Frontal cortex (tissue), 4 donors: ENCODE data around the gene POLR1A. TPM values are rescaled to one million over a fixed set of nuclear protein-coding genes. Genes with fewer than 3 reads are reported as not detected.

ENCODE experiments used
- DNase-seq, 2 donors: peaks; one replicate each; pipeline ENCODE4 v3.0.0; 2012; ENCODE audit warnings: low spot score in 2 of 2
- FAIRE-seq: peaks from 2 replicates; lab custom pipeline; 2012; peaks lifted over from hg19 to GRCh38; lab: Jason Lieb, UNC
- total RNA-seq: library from RNA; depleted of rRNA; stranded (reverse); fragments of >200 nt; gene quantifications from one replicate; pipeline ENCODE4 v1.2.3, GENCODE V29; 2014
- donor health status: control.
- donor health status: control.
- donor health status: control.

POLR1A gene
- total RNA-seq, 1 donor from 2014 or later = 11.0 TPM

DNA sequence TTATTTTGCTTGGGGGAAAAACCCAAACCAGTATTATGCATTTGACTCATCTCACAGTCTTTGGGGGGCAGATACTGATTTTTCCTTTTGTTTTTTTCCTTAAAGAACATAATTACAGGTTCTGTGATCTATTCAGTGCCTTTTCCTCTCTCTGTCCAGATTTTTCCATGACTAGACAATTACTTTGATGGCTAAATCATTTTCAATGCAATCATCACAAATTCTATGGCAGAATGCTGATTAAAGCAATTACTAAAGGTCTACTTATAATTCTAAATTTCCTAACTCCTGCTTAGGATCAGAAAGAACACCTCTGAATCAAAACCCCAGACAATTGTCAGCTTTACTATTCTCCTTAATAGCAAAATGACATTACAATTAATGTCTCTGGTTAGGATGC lies 38.8 kb downstream of the POLR1A start:
- FAIRE-seq (no peak), DNase-seq (no peak)

DNA sequence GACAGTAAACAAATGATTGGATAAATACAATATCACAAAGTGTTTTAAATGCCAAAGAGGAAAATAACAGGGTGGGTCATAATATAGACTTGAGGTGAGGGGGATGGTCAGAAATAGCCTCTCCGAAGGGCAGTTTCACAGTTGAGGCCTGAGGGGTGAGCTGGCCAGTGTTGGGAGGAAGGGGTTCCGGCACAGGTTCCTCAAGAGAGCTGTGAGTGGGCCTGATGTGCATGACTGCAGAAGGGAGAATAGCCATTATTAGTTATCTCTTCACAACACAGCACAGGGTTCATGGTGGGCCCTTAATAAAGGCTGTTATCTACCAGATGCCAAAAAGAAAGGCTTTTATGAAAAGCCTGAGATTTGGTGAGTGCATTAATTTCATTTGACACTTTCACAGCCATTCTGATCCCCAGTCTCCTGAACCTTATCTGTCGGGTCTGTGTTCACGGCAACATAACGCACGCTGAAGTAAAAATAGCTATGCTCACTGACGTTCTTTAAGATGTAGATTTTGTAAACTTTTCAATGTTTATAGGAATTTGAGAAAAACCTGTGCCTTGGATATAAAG lies 39.6 kb downstream of the POLR1A start:
- no peak for FAIRE-seq

DNA sequence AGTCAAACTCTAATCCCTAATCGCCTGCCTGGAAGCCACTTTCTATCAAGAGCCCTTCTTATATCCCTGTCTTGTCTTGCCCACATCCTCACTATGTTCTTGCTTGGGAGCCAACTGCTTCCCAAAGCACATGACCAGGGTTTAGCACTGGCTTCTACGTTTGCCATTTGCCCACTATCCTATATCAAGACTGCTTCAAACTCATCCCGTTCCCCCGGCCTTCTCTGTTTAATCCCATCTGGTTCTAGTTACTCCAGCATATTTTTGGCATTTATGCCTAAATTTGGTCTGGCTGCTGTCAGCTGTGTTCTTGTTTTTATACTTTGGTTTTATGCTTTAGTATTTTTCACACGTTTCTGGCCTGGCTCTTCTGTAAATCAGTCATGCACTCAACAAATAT lies 40.2 kb downstream of the POLR1A start:
- FAIRE-seq = no peak
- no peak for DNase-seq

More for the DNA sequence above, 39.6 kb downstream of the POLR1A start:
- DNase-seq = no peak

DNA sequence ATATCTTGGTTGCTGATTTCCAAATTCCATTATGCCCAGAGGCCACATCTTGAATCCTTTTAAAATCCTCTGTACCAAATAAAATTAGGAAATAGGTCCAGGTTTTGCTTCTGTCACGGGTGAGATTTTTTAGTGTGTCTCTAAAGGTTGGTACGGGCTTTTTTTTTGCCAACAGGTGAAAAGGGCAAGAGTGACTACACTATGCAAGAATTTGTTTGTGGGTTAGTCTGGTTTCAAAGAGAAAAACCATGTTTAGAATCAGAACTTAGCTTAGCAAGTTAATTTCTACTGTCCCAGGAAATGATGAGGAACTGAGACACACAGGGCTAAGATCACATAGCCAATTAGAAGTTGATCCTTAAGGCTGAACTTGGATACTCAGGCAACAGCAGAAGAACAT lies 41.7 kb downstream of the POLR1A start:
- DNase-seq (no peak), FAIRE-seq (no peak)

DNA sequence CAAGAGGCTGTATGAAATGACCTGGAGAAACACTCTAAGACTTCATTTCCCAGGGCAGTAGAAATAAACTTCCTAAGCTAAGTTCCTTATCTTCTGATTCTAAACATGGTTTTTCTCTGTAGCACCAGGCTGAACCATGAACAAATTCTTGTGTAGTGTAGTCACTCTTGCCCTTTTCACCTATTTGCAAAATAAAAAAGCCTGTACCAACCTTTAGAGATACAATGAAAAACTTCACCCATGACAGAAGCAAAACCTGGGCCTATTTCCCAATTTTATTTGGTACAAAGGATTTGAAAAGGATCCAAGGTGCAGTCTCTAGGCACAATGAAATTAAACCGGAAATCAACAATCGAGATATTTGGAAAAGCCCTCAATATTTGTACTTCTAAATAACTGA lies 43.6 kb downstream of the POLR1A start:
- no peak for FAIRE-seq
- no peak for DNase-seq

- DNase-seq = no peak
- FAIRE-seq = no peak
Observed at GRCh38 chr2:86056590-86057331, 48.9 kb downstream of the POLR1A start.

DNA sequence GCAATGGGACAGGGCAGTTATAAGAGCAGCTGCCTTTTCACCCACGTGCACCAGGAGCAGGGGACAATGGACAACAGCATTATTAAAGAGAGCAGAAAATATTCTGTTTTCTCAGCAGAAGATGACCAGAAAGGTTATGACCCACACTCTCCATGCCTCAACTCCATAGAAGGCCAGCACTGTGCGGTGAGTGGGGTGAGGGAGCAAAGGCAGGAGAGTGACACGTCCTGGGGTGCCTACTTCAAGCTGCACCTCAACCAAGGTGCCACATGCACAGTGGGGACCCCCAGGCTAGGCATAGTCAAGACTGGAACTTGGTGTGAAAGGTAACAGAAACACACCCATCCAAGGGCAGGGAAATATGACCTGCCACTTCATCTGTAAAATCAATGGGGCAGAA lies 50.4 kb downstream of the POLR1A start:
- DNase-seq = no peak
- no peak for FAIRE-seq

DNA sequence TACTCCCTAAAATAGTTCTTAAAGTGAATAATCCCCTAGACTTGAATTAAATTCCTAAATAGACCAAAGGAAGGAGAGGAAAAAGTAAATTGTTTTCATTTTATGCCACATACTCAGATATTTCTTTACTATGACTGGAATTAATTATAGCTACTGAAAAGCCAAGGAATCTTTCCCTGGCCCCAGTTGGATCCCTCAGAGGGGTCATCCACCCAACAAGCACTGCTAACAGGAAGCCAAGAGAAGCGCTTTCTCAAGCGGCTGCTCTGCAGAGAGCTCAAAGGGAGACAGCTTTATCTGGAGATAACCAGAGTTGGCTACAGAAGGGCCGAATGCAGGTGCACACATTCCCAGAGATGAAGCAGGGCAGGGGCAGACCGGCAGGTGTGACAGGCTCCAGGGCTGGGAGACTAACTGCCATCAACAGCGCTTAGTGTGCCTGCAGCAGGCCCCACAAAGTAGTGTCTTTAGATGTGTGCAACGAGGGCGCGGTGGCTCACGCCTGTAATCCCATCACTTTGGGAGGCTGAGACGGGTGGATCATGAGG lies 51.1 kb downstream of the POLR1A start:
- FAIRE-seq (no peak), DNase-seq (no peak)

- no peak for FAIRE-seq
- DNase-seq = no peak
Observed at GRCh38 chr2:86053166-86053565, 52.5 kb downstream of the POLR1A start.

DNA sequence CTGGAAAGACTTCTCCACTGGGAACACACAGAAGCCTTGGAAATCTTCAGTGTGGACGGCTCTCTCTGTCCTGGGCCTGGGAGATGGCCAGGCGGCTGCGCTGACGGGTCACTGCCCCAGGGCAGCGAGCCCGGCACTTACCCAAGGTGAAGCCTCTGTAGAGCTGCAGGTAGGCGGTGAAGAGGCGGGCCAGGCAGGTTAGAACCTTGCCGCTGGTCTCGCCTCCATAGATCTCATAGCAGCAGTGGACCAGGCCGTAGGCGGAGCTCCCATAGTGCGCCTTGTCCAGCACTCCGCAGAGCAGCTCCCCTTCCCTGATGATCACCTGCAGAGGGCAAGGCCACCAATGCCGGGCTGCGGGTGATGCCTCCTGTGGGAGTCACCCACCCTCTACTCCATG lies 53.0 kb downstream of the POLR1A start:
- DNase-seq (no peak), FAIRE-seq (no peak)

DNA sequence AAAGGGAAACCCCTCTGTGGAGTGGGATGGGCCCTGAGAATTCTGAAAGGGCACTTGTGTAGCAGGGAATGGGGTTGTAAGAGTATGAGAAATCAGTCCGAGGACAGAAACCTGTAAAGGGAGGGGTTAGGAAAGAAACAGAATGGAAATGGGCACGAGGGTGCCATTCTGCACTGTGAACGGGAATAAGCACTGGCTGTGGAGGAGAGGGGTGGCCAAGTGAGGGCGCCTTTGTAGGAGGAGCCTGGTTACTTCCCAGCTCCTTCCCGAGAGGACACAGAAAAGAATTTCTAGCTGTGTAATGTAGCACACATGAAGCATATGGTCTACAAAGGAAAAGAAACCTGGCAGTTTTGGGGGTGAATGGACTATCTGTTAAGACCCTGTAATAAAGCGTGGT lies 53.4 kb downstream of the POLR1A start:
- no peak for FAIRE-seq
- DNase-seq = no peak

DNA sequence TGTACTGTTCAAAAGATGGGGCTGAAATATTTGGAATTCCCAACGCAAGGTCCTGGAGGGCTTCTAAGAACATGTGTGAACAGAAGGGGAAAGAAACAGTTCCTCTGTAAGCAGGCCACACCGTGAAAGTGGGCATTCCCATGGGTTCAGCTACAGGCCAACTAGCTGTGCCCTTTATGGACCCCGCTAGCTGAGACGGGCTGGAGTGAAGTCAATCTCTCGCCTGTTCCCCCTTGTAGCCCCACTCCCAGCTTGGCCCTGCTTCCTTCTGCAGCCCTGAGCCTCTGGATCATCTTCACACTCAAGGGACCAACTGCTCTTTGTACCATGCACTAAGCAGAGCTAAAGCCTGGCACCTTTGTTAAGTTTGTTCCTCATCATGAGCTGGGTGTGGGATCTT lies 55.4 kb downstream of the POLR1A start:
- DNase-seq = no peak
- FAIRE-seq = no peak

- FAIRE-seq (no peak), DNase-seq (no peak)
Observed at GRCh38 chr2:86049529-86049928, 56.2 kb downstream of the POLR1A start.

GRCh38 chr2:86048888-86049287 lies 56.8 kb downstream of the POLR1A start:
- FAIRE-seq (no peak), DNase-seq (no peak)

GRCh38 chr2:86048383-86048701 lies 57.3 kb downstream of the POLR1A start:
- FAIRE-seq (no peak), DNase-seq (no peak)

GRCh38 chr2:86047575-86048382 lies 57.9 kb downstream of the POLR1A start:
- DNase-seq (no peak), FAIRE-seq (no peak)

- DNase-seq = no peak
- FAIRE-seq = no peak
Observed at GRCh38 chr2:86045541-86045940, 60.1 kb downstream of the POLR1A start.

DNA sequence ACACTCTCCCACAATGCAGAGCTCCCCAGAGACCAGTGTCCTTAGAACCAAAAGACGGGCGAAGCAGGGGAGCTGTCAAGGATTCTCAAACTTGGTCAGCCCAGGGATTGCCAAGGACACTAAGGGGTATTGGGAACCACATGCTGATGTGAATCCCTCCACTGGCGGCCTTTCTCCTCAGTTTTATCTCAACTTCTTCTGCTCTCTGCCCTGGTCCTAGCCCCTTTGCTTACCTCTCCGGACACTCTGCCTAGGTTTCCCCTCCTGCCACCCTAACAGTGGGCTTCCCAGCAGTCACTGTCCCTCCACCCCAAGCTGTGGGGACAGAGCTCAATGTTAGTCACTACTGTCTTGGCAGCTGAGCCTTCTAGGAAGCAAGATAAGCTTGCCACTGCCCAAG lies 61.1 kb downstream of the POLR1A start:
- DNase-seq (no peak), FAIRE-seq (no peak)

- FAIRE-seq = no peak
- no peak for DNase-seq
Observed at GRCh38 chr2:86044045-86044444, 61.6 kb downstream of the POLR1A start.

GRCh38 chr2:86042256-86043168 lies 63.2 kb downstream of the POLR1A start:
- DNase-seq = no peak
- no peak for FAIRE-seq
